ENCODE measurements around the gene TSPEAR. TPM values are rescaled to one million over a fixed set of nuclear protein-coding genes. Genes with fewer than 3 reads are reported as not detected.

The TSPEAR gene
- total RNA-seq, 4 donors from 2014 or later = 0.18 to 0.69 (median 0.51) TPM; not detected in 1

GRCh38 chr21:44589586-44590305, 121.6 kb downstream of the TSPEAR start:
- intact Hi-C loops (cut with DNase I; ENCODE audit: low total_unique reads) = no loop called here
- no peak overlapping the region for H3K27ac ChIP-seq
- H3K4me3 ChIP-seq = no peak overlapping the region
- H3K9me3 ChIP-seq = no peaks in the 10 kb centered on the region
- H3K4me1 ChIP-seq = no peaks in the 10 kb centered on the region
- TF ChIP-seq POLR2A (IDR thresholded peaks at IDR 0.05) (no peak), CTCF (IDR thresholded peaks at IDR 0.05) (no peak)
- H3K36me3 ChIP-seq = no peaks in the 10 kb centered on the region
- H3K27me3 ChIP-seq = no peaks in the 10 kb centered on the region
- no peak for DNase-seq

GRCh38 chr21:44589094-44589493, 122.3 kb downstream of the TSPEAR start:
- TF ChIP-seq CTCF (IDR thresholded peaks at IDR 0.05) (no peak), POLR2A (IDR thresholded peaks at IDR 0.05) (no peak)
- H3K27ac ChIP-seq = no peak overlapping the region
- no peaks in the 10 kb centered on the region for H3K9me3 ChIP-seq
- DNase-seq = no peak
- H3K36me3 ChIP-seq = no peaks in the 10 kb centered on the region
- intact Hi-C loops (cut with DNase I; ENCODE audit: low total_unique reads) = no loop called here
- no peak overlapping the region for H3K4me3 ChIP-seq
- H3K27me3 ChIP-seq = peaks cover 0 to 3% of the 10 kb centered on the region in 2 donors
- H3K4me1 ChIP-seq = no peaks in the 10 kb centered on the region

- Histone ChIP-seq H3K9me3 (no peaks in the 10 kb centered on the region), H3K4me1 (no peaks in the 10 kb centered on the region), H3K27me3 (peaks cover 0 to 4% of the 10 kb centered on the region in 2 donors), H3K4me3 (no peak overlapping the region), H3K36me3 (no peaks in the 10 kb centered on the region), H3K27ac (no peak overlapping the region)
- no peak for TF ChIP-seq POLR2A (IDR thresholded peaks at IDR 0.05)
- DNase-seq = no peak
- intact Hi-C loops (cut with DNase I; ENCODE audit: low total_unique reads) = no loop called here
Observed at GRCh38 chr21:44585892-44586291, 125.5 kb downstream of the TSPEAR start.

GRCh38 chr21:44583800-44584147, 127.6 kb downstream of the TSPEAR start:
- Histone ChIP-seq H3K27me3 (peaks cover 0 to 4% of the 10 kb centered on the region in 2 donors), H3K27ac (no peak overlapping the region), H3K9me3 (no peaks in the 10 kb centered on the region), H3K4me3 (no peak overlapping the region), H3K36me3 (no peaks in the 10 kb centered on the region), H3K4me1 (no peaks in the 10 kb centered on the region)
- no peak for DNase-seq
- no peak for TF ChIP-seq POLR2A (IDR thresholded peaks at IDR 0.05)
- no peak for TF ChIP-seq CTCF (IDR thresholded peaks at IDR 0.05)
- intact Hi-C loops (cut with DNase I; ENCODE audit: low total_unique reads) = no loop called here

- Histone ChIP-seq H3K4me3 (no peak overlapping the region), H3K27me3 (peaks cover 0 to 4% of the 10 kb centered on the region in 2 donors), H3K9me3 (no peaks in the 10 kb centered on the region), H3K4me1 (no peaks in the 10 kb centered on the region), H3K27ac (no peak overlapping the region), H3K36me3 (no peaks in the 10 kb centered on the region)
- TF ChIP-seq POLR2A (IDR thresholded peaks at IDR 0.05) = no peak
- TF ChIP-seq CTCF (IDR thresholded peaks at IDR 0.05) = no peak
- intact Hi-C loops (cut with DNase I; ENCODE audit: low total_unique reads) = no loop called here
- no peak for DNase-seq
Observed at GRCh38 chr21:44583089-44583799, 128.1 kb downstream of the TSPEAR start.
